COLO668 (cell line): ENCODE results near the gene TTC7B.
"Not testable (repeated sequence)": the region's sequence is repeated elsewhere in the genome, so short reads cannot be mapped to it uniquely, and the experiment has no call there.

Source experiments
- DNase-seq: peaks from one replicate; lab custom pipeline; 2025; ENCODE audit not compliant: unreplicated experiment; lab: John Stamatoyannopoulos, UW

Gene TTC7B, protein sequence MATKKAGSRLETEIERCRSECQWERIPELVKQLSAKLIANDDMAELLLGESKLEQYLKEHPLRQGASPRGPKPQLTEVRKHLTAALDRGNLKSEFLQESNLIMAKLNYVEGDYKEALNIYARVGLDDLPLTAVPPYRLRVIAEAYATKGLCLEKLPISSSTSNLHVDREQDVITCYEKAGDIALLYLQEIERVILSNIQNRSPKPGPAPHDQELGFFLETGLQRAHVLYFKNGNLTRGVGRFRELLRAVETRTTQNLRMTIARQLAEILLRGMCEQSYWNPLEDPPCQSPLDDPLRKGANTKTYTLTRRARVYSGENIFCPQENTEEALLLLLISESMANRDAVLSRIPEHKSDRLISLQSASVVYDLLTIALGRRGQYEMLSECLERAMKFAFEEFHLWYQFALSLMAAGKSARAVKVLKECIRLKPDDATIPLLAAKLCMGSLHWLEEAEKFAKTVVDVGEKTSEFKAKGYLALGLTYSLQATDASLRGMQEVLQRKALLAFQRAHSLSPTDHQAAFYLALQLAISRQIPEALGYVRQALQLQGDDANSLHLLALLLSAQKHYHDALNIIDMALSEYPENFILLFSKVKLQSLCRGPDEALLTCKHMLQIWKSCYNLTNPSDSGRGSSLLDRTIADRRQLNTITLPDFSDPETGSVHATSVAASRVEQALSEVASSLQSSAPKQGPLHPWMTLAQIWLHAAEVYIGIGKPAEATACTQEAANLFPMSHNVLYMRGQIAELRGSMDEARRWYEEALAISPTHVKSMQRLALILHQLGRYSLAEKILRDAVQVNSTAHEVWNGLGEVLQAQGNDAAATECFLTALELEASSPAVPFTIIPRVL

DNA sequence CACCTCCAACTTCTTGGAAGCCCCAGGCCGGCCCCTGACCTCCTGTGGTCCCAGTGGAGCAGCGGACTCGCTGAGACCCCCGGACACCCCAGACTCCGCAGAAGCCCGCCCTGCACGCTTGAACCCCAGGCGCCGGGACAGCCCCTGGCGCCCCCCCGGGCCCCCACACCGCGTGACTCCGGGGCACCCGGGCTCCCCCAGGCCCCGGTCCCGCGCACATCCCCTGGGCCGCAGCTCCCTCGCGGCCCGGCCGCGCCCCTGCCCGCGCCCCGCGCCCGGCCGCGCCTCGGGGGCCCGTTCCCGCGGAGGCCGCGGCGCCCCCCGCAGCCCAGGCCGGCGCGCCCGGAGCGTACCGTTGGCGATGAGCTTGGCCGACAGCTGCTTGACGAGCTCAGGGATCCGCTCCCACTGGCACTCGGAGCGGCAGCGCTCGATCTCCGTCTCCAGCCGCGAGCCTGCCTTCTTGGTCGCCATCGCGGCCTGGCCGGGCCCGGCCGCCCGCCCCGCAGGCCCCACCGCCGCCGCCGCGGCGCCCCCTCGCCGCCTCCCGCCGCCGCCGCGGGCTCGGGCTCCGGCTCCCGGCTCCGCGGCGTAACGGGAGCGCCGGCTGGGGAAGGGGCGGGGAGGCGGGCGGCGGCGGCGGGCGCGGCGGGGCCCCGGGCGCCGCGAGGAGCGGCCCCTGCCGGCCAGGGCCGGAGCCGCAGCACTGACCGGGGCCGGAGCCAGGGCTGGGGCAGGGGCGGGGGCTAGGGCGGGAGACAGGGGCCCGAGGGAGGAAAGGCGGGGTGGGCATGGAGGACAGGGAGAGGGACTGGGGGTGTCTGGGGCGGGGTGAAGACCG is at the start of gene TTC7B:
Gene TTC7B, minus strand, starts transcription at position 609 of the 841 bp plus-strand sequence. Its CDS starts 135 bp downstream, at position 474.
- DNase-seq = peak; percentile 74

DNA sequence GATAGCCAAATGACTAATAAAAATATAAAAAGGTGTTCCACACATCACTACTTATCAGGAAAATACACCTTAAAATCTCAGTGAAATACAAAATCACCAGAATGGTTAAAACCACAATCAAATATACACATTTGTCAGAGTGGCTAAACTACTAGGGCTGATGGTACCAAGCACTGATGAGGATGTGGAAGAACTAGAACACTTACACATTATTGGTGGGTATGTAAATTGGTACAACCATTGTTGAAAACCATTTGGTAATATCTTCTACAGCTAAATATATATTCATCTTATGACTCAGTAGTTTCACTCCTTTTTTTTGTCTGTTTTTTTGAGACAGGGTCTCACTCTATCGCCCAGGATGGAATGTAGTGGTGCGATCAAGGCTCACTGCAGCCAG is 48.5 kb upstream of the TTC7B start:
- DNase-seq = no peak

DNA sequence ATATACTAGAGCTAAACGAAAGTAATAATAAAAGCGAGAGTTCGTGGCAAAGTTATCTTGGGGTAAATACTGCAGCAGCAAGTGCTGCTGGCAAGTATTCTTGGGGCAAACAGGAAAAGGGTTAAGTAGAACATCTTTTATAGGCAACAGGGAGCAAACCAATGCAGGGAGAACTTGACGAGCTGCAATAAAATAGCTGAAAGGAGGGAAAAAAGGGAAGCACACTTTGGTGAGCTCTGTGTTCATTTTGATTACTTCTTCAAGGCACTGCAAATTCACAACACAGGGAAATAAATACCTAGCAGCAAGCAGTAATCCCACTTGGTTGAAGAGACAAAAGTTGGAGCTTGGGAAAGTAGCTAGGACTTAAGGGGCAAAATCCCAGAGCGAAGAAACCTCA is 42.3 kb upstream of the TTC7B start:
- no peak for DNase-seq

DNA sequence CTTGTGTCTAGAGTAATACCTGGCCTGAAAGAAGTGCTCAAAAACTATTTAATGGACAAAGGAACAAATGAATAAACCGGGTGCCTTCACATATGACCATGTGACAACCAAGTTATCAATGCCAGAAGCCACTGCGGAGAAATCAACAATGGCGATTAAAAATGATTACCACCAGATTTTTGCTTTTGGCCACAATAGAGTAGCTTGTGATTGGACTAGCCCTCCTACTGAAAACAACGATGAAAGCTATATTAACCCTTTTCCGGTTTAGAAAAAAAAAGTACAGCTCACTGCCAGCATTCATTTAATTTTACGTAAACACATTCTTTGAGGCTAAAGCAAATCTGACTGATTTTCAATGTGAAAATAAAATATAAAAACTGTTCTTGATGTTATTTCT is 41.6 kb upstream of the TTC7B start:
- DNase-seq = no peak

DNA sequence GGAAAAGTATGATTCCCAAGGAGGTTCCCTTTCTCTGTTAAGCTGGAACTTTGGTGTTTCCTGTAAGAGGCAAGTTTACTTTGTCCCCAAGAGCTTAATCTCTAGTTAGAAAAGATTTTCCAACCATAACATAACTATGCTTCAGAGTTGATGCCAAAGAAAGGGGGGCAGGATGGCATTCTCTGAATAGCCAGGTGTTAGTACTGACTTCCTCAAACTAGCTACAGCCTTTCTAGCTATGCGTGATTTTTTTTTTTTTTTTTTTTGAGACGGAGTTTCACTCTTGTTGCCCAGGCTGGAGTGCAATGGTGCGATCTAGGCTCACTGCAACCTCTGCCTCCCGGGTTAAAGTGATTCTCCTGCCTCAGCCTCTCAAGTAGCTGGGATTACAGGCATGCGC is 39.9 kb upstream of the TTC7B start:
- not testable (repeated sequence) for DNase-seq

DNA sequence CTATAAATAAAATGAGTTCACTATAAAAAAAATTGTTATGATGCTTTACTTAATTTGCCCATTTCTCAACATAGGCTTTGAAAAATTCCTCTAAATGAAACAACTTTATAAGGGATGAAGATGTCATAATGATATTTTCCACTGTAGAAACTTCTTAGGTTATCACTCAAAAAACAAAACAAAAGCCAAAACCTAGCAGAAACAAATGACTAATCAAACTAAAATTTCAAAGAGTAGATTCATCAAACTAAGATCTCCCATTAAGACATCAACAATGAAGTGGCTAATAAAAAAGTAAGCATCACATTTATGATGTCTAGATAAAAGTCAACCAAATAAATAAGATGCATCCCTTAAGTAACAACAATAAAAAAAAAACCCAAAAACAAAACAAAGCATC is 36.9 kb upstream of the TTC7B start:
- no peak for DNase-seq

DNA sequence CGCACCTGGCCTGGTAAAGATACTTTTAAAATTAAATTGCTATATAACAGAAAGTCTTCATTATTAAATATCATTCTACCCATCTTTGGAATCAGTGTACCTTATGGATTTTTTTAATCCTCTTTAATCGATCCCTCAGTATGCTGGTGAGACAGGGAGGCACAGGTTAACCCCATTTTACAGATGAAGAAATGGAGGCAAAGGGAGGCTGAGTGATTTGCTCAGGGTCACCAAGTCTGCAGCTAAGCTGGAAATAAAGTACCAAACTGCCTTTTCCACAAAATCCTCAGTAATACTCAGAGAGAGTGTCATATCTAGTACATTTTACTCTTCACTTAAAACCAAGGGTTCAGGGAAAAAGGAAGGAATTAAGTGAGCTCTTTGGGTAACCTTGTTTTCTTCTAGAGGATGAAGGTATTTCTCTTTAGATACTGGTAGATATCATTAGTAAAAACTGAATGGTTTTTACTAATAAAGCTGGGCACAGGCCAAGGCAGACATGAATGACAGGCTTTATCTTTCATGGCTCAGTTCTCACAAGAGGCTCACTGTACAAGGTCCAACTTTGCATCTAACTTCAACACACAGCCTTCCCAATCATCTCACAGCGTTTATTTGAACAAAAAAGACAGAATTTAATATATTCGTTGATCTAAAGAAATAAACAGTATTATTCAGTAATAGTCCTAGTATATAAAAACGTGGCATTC is 35.3 kb upstream of the TTC7B start:
- no peak for DNase-seq

DNA sequence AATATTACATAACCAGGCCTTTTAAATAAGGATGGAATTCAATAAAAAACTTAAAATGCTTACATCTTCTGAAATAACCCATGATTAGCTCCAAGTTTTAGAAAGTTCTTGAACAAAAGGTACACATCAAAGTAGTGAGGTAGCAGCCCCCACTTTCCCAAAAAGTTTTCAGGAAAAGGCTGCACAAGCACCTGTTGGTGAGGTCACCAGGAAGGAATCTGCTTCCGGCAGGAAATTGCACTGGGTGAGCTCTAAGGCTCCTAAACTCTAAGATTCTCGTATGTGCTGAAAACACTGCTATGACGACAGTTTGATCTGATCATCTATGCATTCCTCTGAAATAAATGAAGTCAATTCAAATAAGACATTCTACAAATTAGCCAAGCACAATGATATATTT is 34.3 kb upstream of the TTC7B start:
- DNase-seq = no peak

DNA sequence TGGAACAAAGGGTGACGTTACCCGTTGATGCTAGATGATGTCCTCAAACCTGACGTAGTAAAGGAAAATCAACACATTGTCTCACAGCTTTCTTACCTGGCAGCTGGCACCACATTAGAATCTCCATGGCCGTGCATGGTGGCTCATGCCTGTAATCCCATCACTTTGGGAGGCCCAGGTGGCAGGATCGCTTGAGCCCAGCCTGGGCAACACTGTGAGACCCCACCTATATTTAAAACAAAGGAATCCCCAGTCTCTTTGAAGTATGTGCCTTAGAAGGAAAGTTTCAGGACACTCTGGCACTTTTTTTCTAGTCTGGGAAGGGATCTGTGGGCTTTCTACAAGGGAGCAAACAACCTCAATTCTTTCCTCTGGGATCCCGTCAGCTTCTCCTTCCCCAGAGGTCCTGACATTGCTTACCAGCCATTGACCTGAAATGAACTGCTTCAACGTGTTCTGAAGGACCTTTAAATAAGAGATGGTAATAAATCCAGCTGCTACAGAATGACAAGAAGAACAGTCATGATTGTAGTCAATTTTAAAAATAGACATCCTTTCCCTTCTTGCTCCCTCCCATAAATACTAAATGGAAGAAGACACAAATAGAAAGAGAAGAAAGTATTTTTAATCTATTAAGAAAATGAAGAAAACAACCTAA is 33.7 kb upstream of the TTC7B start:
- DNase-seq = no peak

DNA sequence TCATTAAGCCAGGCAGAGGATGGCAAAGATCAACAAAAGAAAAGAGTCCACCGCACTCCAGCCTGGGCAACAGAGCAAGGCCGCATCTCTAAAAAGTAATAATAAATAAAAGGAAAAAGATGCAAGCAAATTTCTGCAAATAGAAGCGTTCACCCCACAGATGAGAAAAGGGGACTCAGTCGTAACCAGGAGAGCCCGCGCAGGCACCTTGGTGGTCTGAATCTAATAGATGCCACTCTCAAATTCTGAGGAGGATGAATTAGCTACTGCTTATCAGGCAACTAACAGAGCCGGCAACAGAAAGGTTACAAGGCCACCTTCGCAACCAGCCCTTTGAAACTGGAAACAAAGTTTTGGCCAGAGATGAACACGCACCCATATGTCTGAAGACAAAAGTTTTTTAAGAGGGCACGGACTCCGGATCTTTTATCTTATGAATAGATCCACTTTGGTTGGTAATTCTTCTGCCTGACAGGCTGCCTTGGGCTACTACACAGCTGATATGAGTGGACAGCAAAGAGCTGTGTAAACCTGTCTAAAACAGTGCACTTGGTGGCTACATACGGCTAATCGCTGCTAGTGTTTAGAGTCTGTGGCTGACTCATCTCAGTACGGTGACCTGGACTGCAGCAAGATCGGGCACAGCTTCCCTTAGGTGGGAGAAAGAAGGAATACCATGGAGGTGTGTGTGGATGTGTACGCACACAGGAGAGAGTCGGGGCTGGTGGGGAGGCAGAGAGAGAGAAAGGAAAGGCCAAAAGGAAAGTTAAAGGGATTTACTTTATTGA is 32.9 kb upstream of the TTC7B start:
- DNase-seq = no peak

DNA sequence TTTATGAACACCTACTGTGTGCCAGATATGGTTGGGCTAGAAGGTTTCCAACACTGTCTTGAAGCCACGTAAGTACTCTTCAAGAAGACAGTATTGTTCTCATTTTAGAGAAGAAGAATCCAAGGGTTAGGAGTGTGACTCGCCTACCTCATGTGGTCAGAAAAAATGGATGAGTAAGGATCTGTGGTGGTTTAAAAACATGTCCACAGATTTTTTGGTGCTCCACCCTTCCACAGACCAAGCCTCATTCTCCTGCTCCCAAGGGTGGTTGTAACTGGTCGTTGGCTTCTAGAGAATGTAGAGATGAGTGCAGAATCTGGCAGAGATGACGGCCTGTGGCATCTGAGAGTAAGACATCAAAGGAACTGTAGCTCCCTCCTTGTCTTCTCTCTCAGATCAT is 30.3 kb upstream of the TTC7B start:
- no peak for DNase-seq

DNA sequence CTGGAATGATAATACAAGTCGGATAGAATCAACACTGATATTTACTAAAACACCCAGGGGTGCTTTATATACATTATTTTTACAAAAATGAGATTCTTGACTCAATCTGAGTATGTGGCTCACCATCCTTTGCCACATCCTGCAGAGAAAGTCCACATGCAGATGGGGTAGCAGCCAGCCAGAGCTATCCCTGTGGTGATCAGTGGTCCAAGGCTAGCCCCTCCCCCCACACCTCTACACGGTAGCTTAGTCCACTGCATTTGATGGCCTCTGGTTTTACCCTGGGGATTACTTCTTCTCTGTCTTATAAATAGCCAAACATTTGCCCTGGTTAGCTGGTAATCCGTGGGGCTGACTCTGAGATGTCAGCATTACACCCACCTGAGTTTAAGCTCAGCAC is 28.1 kb upstream of the TTC7B start:
- no peak for DNase-seq

DNA sequence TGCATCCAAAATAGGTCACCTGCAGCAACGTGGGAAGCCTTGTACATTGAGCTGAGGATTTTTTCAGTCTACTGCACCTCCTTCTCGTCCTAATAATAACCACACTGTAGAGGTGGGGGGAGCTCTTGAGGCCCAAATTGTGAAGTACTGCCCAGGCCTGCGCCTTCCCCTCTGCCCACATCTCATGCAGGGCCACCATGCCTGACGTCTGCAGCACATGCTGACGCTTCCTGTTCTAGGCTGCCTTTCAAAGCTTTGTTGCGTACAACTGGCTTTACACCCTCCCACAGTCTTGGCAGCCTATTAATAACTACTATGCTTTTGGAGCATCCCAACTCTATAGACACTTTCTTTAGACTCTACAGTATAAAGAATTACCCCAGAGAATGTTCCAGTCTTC is 26.5 kb upstream of the TTC7B start:
- DNase-seq = no peak

DNA sequence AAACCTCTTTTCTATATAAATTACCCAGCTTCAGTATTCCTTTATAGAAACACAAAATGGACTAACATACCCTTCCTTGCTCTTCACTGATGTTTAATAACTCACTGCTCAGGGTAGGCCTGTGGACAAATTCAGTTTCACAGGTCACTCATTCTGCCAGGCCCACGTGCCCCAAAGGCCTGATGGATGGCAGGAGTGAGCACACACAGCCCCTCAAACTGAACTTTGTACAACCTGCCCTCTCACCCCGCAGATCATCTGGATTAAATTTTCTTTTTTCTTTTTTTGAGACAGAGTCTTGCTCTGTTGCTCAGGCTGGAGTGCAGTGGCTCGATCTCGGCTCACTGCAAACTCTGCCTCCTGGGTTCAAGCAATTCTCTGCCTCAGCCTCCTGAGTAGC is 24.4 kb upstream of the TTC7B start:
- DNase-seq = not testable (repeated sequence)

DNA sequence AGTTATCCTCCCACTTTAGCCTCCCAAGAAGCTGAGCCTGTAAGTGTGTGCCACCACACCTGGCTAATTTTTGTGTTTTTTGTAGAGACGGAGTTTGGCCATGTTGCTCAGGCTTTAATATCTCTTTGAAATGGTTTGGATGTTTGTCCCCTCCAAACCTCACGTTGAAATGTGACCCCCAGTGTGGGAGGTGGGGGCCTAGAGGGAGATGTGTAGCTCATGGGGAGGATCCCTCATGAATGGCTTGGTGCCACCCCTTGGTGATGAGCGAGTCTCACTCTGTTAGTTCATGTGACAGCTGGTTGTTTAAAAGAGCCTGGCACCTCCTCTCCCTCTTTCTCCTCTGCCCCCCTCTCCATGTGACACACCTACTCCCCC is 23.6 kb upstream of the TTC7B start:
- DNase-seq = no peak

DNA sequence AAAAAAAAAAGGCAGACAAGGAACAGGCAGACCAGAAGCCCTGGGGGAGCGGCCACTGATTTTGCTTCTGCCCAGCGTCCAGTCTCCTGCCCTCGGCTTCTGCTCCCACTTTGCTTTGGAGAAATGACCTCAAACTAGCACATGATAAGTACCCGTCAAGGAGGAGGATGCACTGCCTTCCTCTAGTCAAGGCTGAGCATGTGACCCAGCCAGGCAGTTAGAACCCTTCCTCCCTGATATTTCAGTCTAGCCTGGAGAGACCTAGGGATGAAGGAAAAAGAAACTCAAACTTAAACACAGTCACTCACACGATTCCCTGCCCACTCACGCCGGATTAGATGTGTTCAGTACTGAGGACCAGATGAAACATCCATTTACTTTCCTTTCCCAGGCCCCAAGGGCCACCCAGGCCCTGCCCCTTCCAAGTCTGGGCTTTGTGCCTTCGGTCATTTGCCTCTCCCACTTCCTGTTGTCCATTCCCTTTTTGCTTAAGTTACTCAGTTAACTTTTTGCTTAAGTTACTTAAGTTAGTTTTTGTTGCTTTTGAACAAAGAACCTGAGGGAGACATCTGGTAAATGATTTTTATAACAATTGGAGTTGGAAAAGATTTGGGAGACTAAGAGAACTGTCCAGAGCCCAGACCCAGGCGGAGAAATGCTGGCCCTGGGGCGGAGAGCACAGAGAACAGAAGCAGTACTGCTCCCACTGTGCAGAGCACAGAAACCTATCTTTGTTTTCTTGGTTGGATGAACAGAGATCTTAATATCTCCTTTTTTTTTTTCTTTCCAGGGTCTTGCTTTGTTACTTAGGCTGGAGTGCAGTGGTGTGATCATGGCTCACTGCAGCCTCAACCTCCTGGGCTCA is 23.0 kb upstream of the TTC7B start:
- DNase-seq = no peak

DNA sequence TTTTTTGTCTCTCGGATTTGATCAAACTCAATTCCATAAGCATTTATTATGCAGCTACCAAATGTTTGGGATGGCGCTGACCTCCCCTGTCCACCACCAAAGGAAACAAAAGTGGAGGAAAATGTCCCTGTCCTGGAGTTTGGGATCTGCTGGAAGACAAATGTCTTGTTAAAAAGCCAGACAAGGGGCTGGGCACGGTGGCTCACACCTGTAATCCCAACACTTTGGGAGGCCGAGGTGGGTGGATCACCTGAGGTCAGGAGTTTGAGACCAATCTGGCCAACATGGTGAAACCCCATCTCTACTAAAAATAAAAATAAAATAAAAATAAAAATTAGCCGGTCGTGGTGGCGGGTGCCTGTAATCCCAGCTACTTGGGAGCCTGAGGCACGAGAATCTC is 22.3 kb upstream of the TTC7B start:
- DNase-seq = not testable (repeated sequence)

DNA sequence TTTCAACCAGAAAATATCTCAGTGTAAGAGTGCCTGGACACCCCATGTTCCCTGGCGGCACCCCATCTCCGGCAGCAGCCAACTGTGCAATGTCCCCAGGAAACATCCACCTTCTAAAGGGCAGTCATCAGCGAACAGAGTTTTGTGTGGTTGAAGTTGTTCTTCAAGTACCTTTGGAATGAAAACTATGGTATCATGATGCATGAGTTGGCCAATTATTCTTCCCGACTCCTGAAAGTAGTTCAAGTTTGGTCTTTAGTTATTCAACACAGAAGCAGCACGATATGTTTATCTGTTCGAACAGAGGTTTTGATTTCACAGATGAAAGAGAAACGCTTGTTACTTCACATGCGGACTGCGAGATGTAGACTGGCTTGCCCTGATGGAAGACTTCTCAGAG is 21.1 kb upstream of the TTC7B start:
- no peak for DNase-seq

DNA sequence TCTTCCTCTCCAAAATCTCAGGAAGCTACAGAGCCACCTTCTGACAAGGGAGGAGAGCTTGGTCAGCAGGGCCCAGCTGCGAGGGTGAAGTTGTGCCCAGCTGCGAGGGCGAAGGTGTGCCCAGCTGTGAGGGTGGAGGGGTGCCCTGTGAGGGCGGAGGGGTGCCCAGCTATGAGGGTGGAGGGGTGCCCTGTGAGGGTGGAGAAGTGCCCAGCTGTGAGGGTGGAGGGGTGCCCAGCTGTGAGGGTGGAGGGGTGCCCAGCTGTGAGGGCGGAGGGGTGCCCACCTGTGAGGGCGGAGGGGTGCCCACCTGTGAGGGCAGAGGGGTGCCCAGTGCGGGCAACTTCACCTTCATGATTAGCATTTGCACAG is 20.4 kb upstream of the TTC7B start:
- no peak for DNase-seq
